Panc1 (cell line): Measurements from ENCODE around the gene ATRNL1.

Experiments
- CTCF ChIP-seq: fragments of 450-650 bp; IDR thresholded peaks from 2 replicates; pipeline ENCODE4 v1.5.1; 2017; ENCODE audit warnings: mild to moderate bottlenecking
- POLR2AphosphoS5 ChIP-seq: IDR thresholded peaks from 2 replicates; pipeline ENCODE4 v1.6.1; 2012; ENCODE audit warnings: mild to moderate bottlenecking, low read depth, low read length, moderate library complexity
- REST ChIP-seq, 2 experiments: IDR thresholded peaks; 2 replicates each; pipeline ENCODE4 v1.6.1; 2011 to 2012; ENCODE audit warnings: low read depth in 2 of 2, control low read depth in 1 of 2, low read length in 1 of 2, mild to moderate bottlenecking in 1 of 2, moderate library complexity in 1 of 2; ENCODE audit not compliant: insufficient read depth in 1 of 2

GRCh38 chr10:115503546-115503945 is 410.4 kb downstream of the ATRNL1 start:
- TF ChIP-seq CTCF: no peak
- TF ChIP-seq REST (IDR thresholded peaks at IDR 0.05; ENCODE audit: insufficient read depth in 1 of 2, low read depth in 2 of 2, low read length in 1 of 2): no peak
- TF ChIP-seq POLR2AphosphoS5: no peak
